ENCODE results near the gene SYNGR3. TPM values are rescaled to one million over a fixed set of nuclear protein-coding genes. Genes with fewer than 3 reads are reported as not detected.

SYNGR3 gene
- total RNA-seq, 1 experiment from 2014 or later: 4.3 TPM

GRCh38 chr16:1959269-1960039 is 30.3 kb upstream of the SYNGR3 start, which contains the start of gene NDUFB10:
Gene NDUFB10 (plus strand): TSS chr16:1959538. CDS start chr16:1959625, 87 bp downstream.
- Histone ChIP-seq H3K27ac (peak within 1 kb of the TSS; percentile 1; the same call in 1 of the 2 replicates), H3K4me1 (replicated peaks; ENCODE audit: insufficient read depth) (peaks cover 12% of the 10 kb centered on the region), H3K4me3 (peak within 1 kb of the TSS; percentile 95), H2AFZ (peak within 1 kb of the TSS; percentile 90), H3K79me2 (ENCODE audit: low read depth) (peaks cover 48% of the 10 kb centered on the region), H3K27me3 (ENCODE audit: insufficient read depth, low read depth) (no peaks in the 10 kb centered on the region), H3K36me3 (ENCODE audit: low read depth) (peaks cover 22% of the 10 kb centered on the region), H4K20me1 (ENCODE audit: insufficient read depth) (peaks cover 37% of the 10 kb centered on the region), H3K4me2 (peak within 1 kb of the TSS; percentile 92), H3F3A (ENCODE audit: insufficient read depth, low read depth) (peaks cover 46% of the 10 kb centered on the region), H3K9me3 (ENCODE audit: insufficient read depth, low read depth) (no peaks in the 10 kb centered on the region), H3K9me2 (ENCODE audit: insufficient read depth) (no peaks in the 10 kb centered on the region)
- POLR2A ChIA-PET (ENCODE audit: unreplicated experiment): interaction anchor here (1.2 kb wide), 1 partner anchor 12 kb away, joined by 8 read pairs; the partner anchor contains the start of gene TBL3
- DNase-seq: peak; percentile 72 to 96
- TF ChIP-seq EZH2 (IDR thresholded peaks at IDR 0.05; ENCODE audit: low read depth): no peak
- TF ChIP-seq, protein P1, sequence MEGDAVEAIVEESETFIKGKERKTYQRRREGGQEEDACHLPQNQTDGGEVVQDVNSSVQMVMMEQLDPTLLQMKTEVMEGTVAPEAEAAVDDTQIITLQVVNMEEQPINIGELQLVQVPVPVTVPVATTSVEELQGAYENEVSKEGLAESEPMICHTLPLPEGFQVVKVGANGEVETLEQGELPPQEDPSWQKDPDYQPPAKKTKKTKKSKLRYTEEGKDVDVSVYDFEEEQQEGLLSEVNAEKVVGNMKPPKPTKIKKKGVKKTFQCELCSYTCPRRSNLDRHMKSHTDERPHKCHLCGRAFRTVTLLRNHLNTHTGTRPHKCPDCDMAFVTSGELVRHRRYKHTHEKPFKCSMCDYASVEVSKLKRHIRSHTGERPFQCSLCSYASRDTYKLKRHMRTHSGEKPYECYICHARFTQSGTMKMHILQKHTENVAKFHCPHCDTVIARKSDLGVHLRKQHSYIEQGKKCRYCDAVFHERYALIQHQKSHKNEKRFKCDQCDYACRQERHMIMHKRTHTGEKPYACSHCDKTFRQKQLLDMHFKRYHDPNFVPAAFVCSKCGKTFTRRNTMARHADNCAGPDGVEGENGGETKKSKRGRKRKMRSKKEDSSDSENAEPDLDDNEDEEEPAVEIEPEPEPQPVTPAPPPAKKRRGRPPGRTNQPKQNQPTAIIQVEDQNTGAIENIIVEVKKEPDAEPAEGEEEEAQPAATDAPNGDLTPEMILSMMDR (conservative IDR thresholded peaks at IDR 0.05): peak; percentile 68; the same call in 1 of the 2 replicates
- intact Hi-C loops (cut with micrococcal nuclease; ENCODE audit: unreplicated experiment): loop anchor here (2.0 to 5.0 kb wide), 2 partner anchors 17 to 187 kb away; partner anchors contain the start of genes EME2, MRPS34, MSRB1 and NME3
- CTCF ChIA-PET: interaction anchor here (0.7 kb wide), 1 partner anchor 235 kb away, joined by 8 read pairs; no protein-coding TSS in a partner anchor
- BruUV-seq (replicated peaks): no TSS peak

GRCh38 chr16:1960665-1961630 is 28.8 kb upstream of the SYNGR3 start:
- H3F3A ChIP-seq (ENCODE audit: insufficient read depth, low read depth): peaks cover 47% of the 10 kb centered on the region
- peaks cover 22% of the 10 kb centered on the region for H3K36me3 ChIP-seq (ENCODE audit: low read depth)
- H4K20me1 ChIP-seq (ENCODE audit: insufficient read depth): peaks cover 37% of the 10 kb centered on the region
- H2AFZ ChIP-seq: no peak overlapping the region
- POLR2A ChIA-PET (ENCODE audit: unreplicated experiment): interaction anchor here (0.6 to 1.2 kb wide), 2 partner anchors 11 to 618 kb away, joined by 8 to 20 read pairs; partner anchors contain the start of gene TBL3
- H3K9me3 ChIP-seq (ENCODE audit: insufficient read depth, low read depth): no peaks in the 10 kb centered on the region
- H3K4me3 ChIP-seq: peak overlapping the region; percentile 95; the same call in 1 of the 2 replicates
- H3K27ac ChIP-seq: peak overlapping the region; percentile 1
- DNase-seq: peak in 1 of 2 experiments; percentile 60
- no peaks in the 10 kb centered on the region for H3K27me3 ChIP-seq (ENCODE audit: insufficient read depth, low read depth)
- intact Hi-C loops (cut with micrococcal nuclease; ENCODE audit: unreplicated experiment): loop anchor here (5.0 kb wide), 1 partner anchor 189 kb away; the partner anchor contains the start of genes EME2, MRPS34 and NME3
- H3K9me2 ChIP-seq (ENCODE audit: insufficient read depth): no peaks in the 10 kb centered on the region
- BruUV-seq (replicated peaks): TSS peak; percentile 0
- CTCF ChIA-PET: interaction anchor here (0.6 to 0.7 kb wide), 2 partner anchors 32 to 712 kb away, joined by 3 to 4 read pairs; no protein-coding TSS in a partner anchor
- peak overlapping the region; percentile 92 for H3K4me2 ChIP-seq
- peaks cover 15% of the 10 kb centered on the region for H3K4me1 ChIP-seq (replicated peaks; ENCODE audit: insufficient read depth)
- H3K79me2 ChIP-seq (ENCODE audit: low read depth): peaks cover 61% of the 10 kb centered on the region
- no peak for TF ChIP-seq EZH2 (IDR thresholded peaks at IDR 0.05; ENCODE audit: low read depth)
- TF ChIP-seq, protein P1 (conservative IDR thresholded peaks at IDR 0.05): no peak

Data from PC-9 (cell line).